Measurements from ENCODE around the gene SUCLG2. TPM values are rescaled to one million over a fixed set of nuclear protein-coding genes. Genes with fewer than 3 reads are reported as not detected.

SUCLG2 gene
- total RNA-seq, 1 donor, result 56.8 TPM

DNA sequence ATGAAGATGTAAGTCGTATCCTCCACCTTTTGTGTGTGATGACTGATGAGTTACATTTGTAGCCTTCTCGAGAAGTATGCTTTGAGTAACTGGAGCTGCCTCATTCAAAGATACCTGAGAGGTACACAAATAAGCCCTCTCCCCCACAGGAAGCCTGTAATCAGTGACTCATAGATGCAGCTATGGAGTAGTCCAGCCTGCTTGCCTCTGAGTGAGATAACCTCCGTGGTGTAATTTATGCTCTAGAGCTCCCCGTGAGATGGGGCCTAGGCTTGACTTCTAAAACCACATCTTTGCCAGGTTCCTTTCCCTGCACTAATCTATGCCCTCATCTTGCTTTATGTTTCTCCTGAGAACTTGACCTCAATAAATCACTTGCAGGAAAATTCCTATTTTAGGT, 291.7 kb downstream of the SUCLG2 start:
- H2AFZ ChIP-seq (ENCODE audit: low read length), result no peak overlapping the region
- no peaks in the 10 kb centered on the region for H3K4me1 ChIP-seq (ENCODE audit: insufficient read depth, low read length)
- no peaks in the 10 kb centered on the region for H3K79me2 ChIP-seq (ENCODE audit: insufficient read depth, low read length)
- H3K4me3 ChIP-seq (ENCODE audit: insufficient read depth, low read length), result no peak overlapping the region
- no peaks in the 10 kb centered on the region for H4K20me1 ChIP-seq (ENCODE audit: insufficient read depth, low read length)
- H3K4me2 ChIP-seq (ENCODE audit: insufficient read depth, low read length), result no peak overlapping the region
- H3K36me3 ChIP-seq (ENCODE audit: insufficient read depth, low read length), result no peaks in the 10 kb centered on the region
- H3K27ac ChIP-seq (ENCODE audit: low read depth, low read length), result no peak overlapping the region
- no peak for DNase-seq (ENCODE audit: insufficient read length, low spot score, missing footprints)
- no peaks in the 10 kb centered on the region for H3K9me3 ChIP-seq (ENCODE audit: low read depth, low read length)
- no peaks in the 10 kb centered on the region for H3K27me3 ChIP-seq (ENCODE audit: insufficient read depth, low read length)
- no peak for TF ChIP-seq CTCF (IDR thresholded peaks at IDR 0.05; ENCODE audit: extremely low read depth, low read depth, low read length)

GRCh38 chr3:67361770-67362169, 292.6 kb downstream of the SUCLG2 start:
- H4K20me1 ChIP-seq (ENCODE audit: insufficient read depth, low read length), result no peaks in the 10 kb centered on the region
- no peaks in the 10 kb centered on the region for H3K9me3 ChIP-seq (ENCODE audit: low read depth, low read length)
- no peak overlapping the region for H3K4me3 ChIP-seq (ENCODE audit: insufficient read depth, low read length)
- DNase-seq (ENCODE audit: insufficient read length, low spot score, missing footprints), result no peak
- H3K79me2 ChIP-seq (ENCODE audit: insufficient read depth, low read length), result no peaks in the 10 kb centered on the region
- H3K27ac ChIP-seq (ENCODE audit: low read depth, low read length), result no peak overlapping the region
- no peaks in the 10 kb centered on the region for H3K4me1 ChIP-seq (ENCODE audit: insufficient read depth, low read length)
- no peaks in the 10 kb centered on the region for H3K27me3 ChIP-seq (ENCODE audit: insufficient read depth, low read length)
- H2AFZ ChIP-seq (ENCODE audit: low read length), result no peak overlapping the region
- H3K4me2 ChIP-seq (ENCODE audit: insufficient read depth, low read length), result no peak overlapping the region
- no peaks in the 10 kb centered on the region for H3K36me3 ChIP-seq (ENCODE audit: insufficient read depth, low read length)
- TF ChIP-seq CTCF (IDR thresholded peaks at IDR 0.05; ENCODE audit: extremely low read depth, low read depth, low read length), result no peak

- Histone ChIP-seq H3K27ac (ENCODE audit: low read depth, low read length) (no peak overlapping the region), H3K27me3 (ENCODE audit: insufficient read depth, low read length) (no peaks in the 10 kb centered on the region), H2AFZ (ENCODE audit: low read length) (no peak overlapping the region), H3K36me3 (ENCODE audit: insufficient read depth, low read length) (no peaks in the 10 kb centered on the region), H3K79me2 (ENCODE audit: insufficient read depth, low read length) (no peaks in the 10 kb centered on the region), H4K20me1 (ENCODE audit: insufficient read depth, low read length) (no peaks in the 10 kb centered on the region), H3K4me2 (ENCODE audit: insufficient read depth, low read length) (no peak overlapping the region), H3K4me1 (ENCODE audit: insufficient read depth, low read length) (no peaks in the 10 kb centered on the region), H3K9me3 (ENCODE audit: low read depth, low read length) (no peaks in the 10 kb centered on the region), H3K4me3 (ENCODE audit: insufficient read depth, low read length) (no peak overlapping the region)
- TF ChIP-seq CTCF (IDR thresholded peaks at IDR 0.05; ENCODE audit: extremely low read depth, low read depth, low read length), result no peak
- no peak for DNase-seq (ENCODE audit: insufficient read length, low spot score, missing footprints)
Measured at GRCh38 chr3:67361323-67361722, 293.1 kb downstream of the SUCLG2 start.

GRCh38 chr3:67357610-67358458, 296.6 kb downstream of the SUCLG2 start:
- Histone ChIP-seq H3K79me2 (ENCODE audit: insufficient read depth, low read length) (no peaks in the 10 kb centered on the region), H3K27me3 (ENCODE audit: insufficient read depth, low read length) (no peaks in the 10 kb centered on the region), H3K4me3 (ENCODE audit: insufficient read depth, low read length) (no peak overlapping the region), H3K4me2 (ENCODE audit: insufficient read depth, low read length) (no peak overlapping the region), H2AFZ (ENCODE audit: low read length) (peak overlapping the region; percentile 18), H4K20me1 (ENCODE audit: insufficient read depth, low read length) (no peaks in the 10 kb centered on the region), H3K9me3 (ENCODE audit: low read depth, low read length) (no peaks in the 10 kb centered on the region), H3K4me1 (ENCODE audit: insufficient read depth, low read length) (no peaks in the 10 kb centered on the region), H3K36me3 (ENCODE audit: insufficient read depth, low read length) (no peaks in the 10 kb centered on the region), H3K27ac (ENCODE audit: low read depth, low read length) (no peak overlapping the region)
- TF ChIP-seq CTCF (IDR thresholded peaks at IDR 0.05; ENCODE audit: extremely low read depth, low read depth, low read length), result peak; percentile 28
- DNase-seq (ENCODE audit: insufficient read length, low spot score, missing footprints), result no peak
